Epithelial cell of proximal tubule (primary cell): ENCODE data around the gene ERC1. TPM values are rescaled to one million over a fixed set of nuclear protein-coding genes. Genes with fewer than 3 reads are reported as not detected.
"Not testable (repeated sequence)": the region's sequence is repeated elsewhere in the genome, so short reads cannot be mapped to it uniquely, and the experiment has no call there.

ENCODE experiments used
- DNase-seq: peaks from one replicate; pipeline ENCODE4 v3.0.0-alpha.2; 2011; ENCODE audit warnings: low read depth
- H3K4me3 ChIP-seq: 2 replicates; pipeline ENCODE4 v1.5.1; 2011; ENCODE audit warnings: low read depth, mild to moderate bottlenecking, low read length
- total RNA-seq: library from RNA; depleted of rRNA; stranded (reverse); fragments of >200 nt; gene quantifications from 2 replicates; pipeline ENCODE4 v1.2.3, GENCODE V29; 2015
- TF ChIP-seq, protein P1 (sequence below): conservative IDR thresholded peaks from 2 replicates; pipeline ENCODE4 v1.5.1; 2012; ENCODE audit warnings: low read depth, mild to moderate bottlenecking, low read length

The ERC1 gene
- total RNA-seq, 1 donor from 2014 or later: 16.5 TPM

DNA sequence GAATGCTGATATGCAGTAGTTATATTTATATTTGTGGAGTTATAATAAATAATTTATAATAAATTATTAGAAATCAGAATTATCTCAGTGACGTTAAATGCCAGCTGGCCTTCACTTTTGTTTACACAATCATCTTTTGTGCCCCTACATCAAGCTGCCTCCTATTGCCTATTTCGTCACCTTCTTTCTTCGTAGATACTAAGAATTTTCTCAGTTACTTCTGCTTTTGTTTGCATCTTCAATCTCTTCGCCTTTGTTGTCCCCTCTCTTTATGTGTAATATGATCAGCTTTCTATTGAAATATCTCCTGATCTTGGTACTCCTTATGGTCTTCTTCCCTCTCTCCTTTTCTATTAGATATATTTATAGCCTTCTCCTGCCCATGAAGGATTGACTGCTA lies 197.0 kb downstream of the ERC1 start:
- TF ChIP-seq, protein P1, sequence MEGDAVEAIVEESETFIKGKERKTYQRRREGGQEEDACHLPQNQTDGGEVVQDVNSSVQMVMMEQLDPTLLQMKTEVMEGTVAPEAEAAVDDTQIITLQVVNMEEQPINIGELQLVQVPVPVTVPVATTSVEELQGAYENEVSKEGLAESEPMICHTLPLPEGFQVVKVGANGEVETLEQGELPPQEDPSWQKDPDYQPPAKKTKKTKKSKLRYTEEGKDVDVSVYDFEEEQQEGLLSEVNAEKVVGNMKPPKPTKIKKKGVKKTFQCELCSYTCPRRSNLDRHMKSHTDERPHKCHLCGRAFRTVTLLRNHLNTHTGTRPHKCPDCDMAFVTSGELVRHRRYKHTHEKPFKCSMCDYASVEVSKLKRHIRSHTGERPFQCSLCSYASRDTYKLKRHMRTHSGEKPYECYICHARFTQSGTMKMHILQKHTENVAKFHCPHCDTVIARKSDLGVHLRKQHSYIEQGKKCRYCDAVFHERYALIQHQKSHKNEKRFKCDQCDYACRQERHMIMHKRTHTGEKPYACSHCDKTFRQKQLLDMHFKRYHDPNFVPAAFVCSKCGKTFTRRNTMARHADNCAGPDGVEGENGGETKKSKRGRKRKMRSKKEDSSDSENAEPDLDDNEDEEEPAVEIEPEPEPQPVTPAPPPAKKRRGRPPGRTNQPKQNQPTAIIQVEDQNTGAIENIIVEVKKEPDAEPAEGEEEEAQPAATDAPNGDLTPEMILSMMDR: no peak
- H3K4me3 ChIP-seq: no peak overlapping the region

DNA sequence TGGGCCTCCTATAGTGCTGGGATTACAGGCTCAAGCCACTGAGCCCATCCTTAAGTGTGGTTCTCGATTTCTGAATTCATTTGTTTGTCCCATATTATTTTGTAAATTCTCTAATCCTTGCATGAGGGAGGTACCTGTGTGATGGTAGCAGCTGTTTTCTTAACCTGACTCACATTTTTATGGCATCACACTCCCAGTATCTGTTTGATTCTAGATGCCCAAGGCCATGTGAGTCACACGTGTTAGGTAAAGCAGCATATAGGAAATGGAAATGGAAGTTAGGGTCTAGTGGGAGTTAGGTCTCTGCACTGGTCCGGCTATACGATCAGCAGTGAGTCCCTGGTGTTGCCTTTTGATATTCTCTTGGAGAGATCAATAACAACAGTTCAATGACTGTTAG lies 198.1 kb downstream of the ERC1 start:
- no peak for DNase-seq

More for the DNA sequence above, 197.0 kb downstream of the ERC1 start:
- DNase-seq: no peak

DNA sequence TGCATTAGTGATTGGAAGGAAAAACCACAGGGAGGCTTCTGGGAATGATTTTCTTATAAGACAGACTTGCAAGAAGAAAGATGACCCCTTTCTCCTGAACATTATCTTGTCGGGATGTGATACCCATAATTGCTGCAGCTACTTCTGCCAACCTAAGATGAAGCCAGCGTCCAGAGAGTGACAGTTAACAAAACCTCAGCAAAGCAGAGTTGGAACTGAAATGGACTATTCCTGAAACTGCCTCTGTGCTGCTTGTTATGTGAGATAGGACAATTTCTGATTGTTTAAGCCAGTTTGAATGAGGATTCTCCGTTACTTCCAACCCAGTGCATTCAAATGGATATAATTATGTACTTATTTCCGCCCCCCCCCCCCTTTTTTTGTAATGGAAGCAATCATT lies 204.5 kb downstream of the ERC1 start:
- no peak overlapping the region for H3K4me3 ChIP-seq
- no peak for DNase-seq
- TF ChIP-seq, protein P1: no peak

More for the DNA sequence above, 198.1 kb downstream of the ERC1 start:
- TF ChIP-seq, protein P1: no peak
- H3K4me3 ChIP-seq: no peak overlapping the region

- DNase-seq: peak; percentile 32
- H3K4me3 ChIP-seq: no peak overlapping the region
- TF ChIP-seq, protein P1: no peak
Measured at GRCh38 chr12:1197264-1198018, 206.4 kb downstream of the ERC1 start.

- DNase-seq, H3K4me3 ChIP-seq: not testable (repeated sequence)
Measured at GRCh38 chr12:1198854-1199253, 207.8 kb downstream of the ERC1 start.

DNA sequence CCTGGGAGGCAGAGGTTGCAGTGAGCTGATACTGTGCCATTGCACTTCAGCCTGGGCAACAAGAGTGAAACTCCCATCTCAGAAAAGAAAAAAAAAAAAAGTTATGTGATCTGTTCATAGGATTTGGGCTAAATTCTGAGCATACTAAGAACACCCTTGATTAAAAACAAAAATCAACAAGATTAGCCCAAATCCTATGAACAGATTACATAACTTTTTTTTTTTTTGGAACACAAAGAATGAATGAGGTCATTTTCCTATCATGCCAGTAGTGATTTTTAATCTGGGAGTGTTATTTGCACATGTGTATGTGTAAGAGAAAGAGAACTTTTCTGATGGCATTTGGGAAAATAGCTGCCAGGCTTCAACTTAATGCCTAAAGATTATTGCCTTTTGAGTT lies 208.7 kb downstream of the ERC1 start:
- no peak for DNase-seq
- TF ChIP-seq, protein P1: no peak
- no peak overlapping the region for H3K4me3 ChIP-seq

- DNase-seq: no peak
- TF ChIP-seq, protein P1: no peak
- no peak overlapping the region for H3K4me3 ChIP-seq
Measured at GRCh38 chr12:1201030-1201429, 210.0 kb downstream of the ERC1 start.
